H9 (cell line): ENCODE results near the gene MCRIP2. TPM values are rescaled to one million over a fixed set of nuclear protein-coding genes. Genes with fewer than 3 reads are reported as not detected.

Source experiments
- DNase-seq: peaks from one replicate; pipeline ENCODE4 v3.0.0-alpha.2; 2017
- H2AFZ ChIP-seq: one replicate; pipeline ENCODE4 v1.6.1; 2013; ENCODE audit warnings: mild to moderate bottlenecking, low read length, control low read depth, moderate library complexity
- H2AK5ac ChIP-seq: 2 replicates; pipeline ENCODE4 v1.6.1; 2013; ENCODE audit warnings: low read length, control low read depth, mixed read lengths; ENCODE audit not compliant: insufficient read length
- H2BK120ac ChIP-seq: one replicate; pipeline ENCODE4 v1.6.1; 2013; ENCODE audit warnings: low read depth, mild to moderate bottlenecking, low read length, control low read depth, inconsistent platforms; ENCODE audit not compliant: poor library complexity, severe bottlenecking
- H2BK12ac ChIP-seq: 2 replicates; pipeline ENCODE4 v1.6.1; 2013; ENCODE audit warnings: low read length, control low read depth, mixed read lengths, low read depth; ENCODE audit not compliant: insufficient read length
- H2BK15ac ChIP-seq: 2 replicates; pipeline ENCODE4 v1.6.1; 2013; ENCODE audit warnings: low read depth, low read length, control low read depth
- H2BK20ac ChIP-seq: one replicate; pipeline ENCODE4 v1.6.1; 2013; ENCODE audit warnings: low read depth, mild to moderate bottlenecking, low read length, control low read depth, inconsistent platforms; ENCODE audit not compliant: poor library complexity, severe bottlenecking
- H2BK5ac ChIP-seq: 2 replicates; pipeline ENCODE4 v1.6.1; 2013; ENCODE audit warnings: low read length, control low read depth, mixed read lengths; ENCODE audit not compliant: insufficient read length
- H3K14ac ChIP-seq: 2 replicates; pipeline ENCODE4 v1.6.1; 2013; ENCODE audit warnings: low read length, control low read depth; ENCODE audit not compliant: insufficient read depth
- H3K18ac ChIP-seq: 2 replicates; pipeline ENCODE4 v1.6.1; 2013; ENCODE audit warnings: low read depth, mild to moderate bottlenecking, mixed read lengths, low read length, control low read depth; ENCODE audit not compliant: insufficient read length
- H3K23ac ChIP-seq: 2 replicates; pipeline ENCODE4 v1.6.1; 2013; ENCODE audit warnings: low read length, control low read depth, mixed read lengths, low read depth; ENCODE audit not compliant: insufficient read length
- H3K23me2 ChIP-seq: 2 replicates; pipeline ENCODE4 v1.6.1; 2013; ENCODE audit warnings: low read depth, mild to moderate bottlenecking, mixed read lengths, low read length, control low read depth; ENCODE audit not compliant: insufficient read length, poor library complexity, severe bottlenecking
- H3K27ac ChIP-seq: 2 replicates; pipeline ENCODE4 v1.5.1; 2013; ENCODE audit warnings: low read length, control low read depth, mixed read lengths, low read depth; ENCODE audit not compliant: insufficient read length
- H3K27me3 ChIP-seq: 2 replicates; pipeline ENCODE4 v1.6.1; 2013; ENCODE audit warnings: low read length, control low read depth, inconsistent platforms; ENCODE audit not compliant: insufficient read depth
- H3K4ac ChIP-seq: 2 replicates; pipeline ENCODE4 v1.6.1; 2013; ENCODE audit warnings: low read depth, mild to moderate bottlenecking, control low read depth, inconsistent platforms, low read length, moderate library complexity
- H3K4me1 ChIP-seq: 2 replicates; pipeline ENCODE4 v1.6.1; 2013; ENCODE audit warnings: low read length, control low read depth, inconsistent platforms; ENCODE audit not compliant: insufficient read depth
- H3K4me2 ChIP-seq: 2 replicates; pipeline ENCODE4 v1.6.1; 2013; ENCODE audit warnings: low read length, control low read depth, mixed read lengths; ENCODE audit not compliant: insufficient read length, insufficient read depth
- H3K56ac ChIP-seq: 2 replicates; pipeline ENCODE4 v1.6.1; 2013; ENCODE audit warnings: low read depth, mild to moderate bottlenecking, mixed read lengths, low read length, control low read depth; ENCODE audit not compliant: insufficient read length
- H3K79me1 ChIP-seq: 2 replicates; pipeline ENCODE4 v1.6.1; 2013; ENCODE audit warnings: low read depth, mild to moderate bottlenecking, moderate library complexity, low read length, control low read depth, inconsistent platforms; ENCODE audit not compliant: insufficient read depth, poor library complexity, severe bottlenecking
- H3K79me2 ChIP-seq: 2 replicates; pipeline ENCODE4 v1.6.1; 2013; ENCODE audit warnings: low read length, control low read depth, inconsistent platforms; ENCODE audit not compliant: insufficient read depth
- H3K9ac ChIP-seq: 2 replicates; pipeline ENCODE4 v1.6.1; 2013; ENCODE audit warnings: low read length, control low read depth, mixed read lengths; ENCODE audit not compliant: insufficient read length; ENCODE audit errors: extremely low read depth
- H3K9me3 ChIP-seq: one replicate; pipeline ENCODE4 v1.6.1; 2013; ENCODE audit warnings: low read depth, low read length, inconsistent platforms; ENCODE audit not compliant: control insufficient read depth
- H3T11ph ChIP-seq: one replicate; pipeline ENCODE4 v1.6.1; 2013; ENCODE audit warnings: mild to moderate bottlenecking, low read length, control low read depth, inconsistent platforms
- H4K20me1 ChIP-seq: one replicate; pipeline ENCODE4 v1.6.1; 2013; ENCODE audit not compliant: control insufficient read depth, insufficient read length, insufficient read depth
- H4K5ac ChIP-seq: 2 replicates; pipeline ENCODE4 v1.6.1; 2013; ENCODE audit warnings: low read depth, mild to moderate bottlenecking, mixed read lengths, low read length, control low read depth; ENCODE audit not compliant: insufficient read length
- H4K8ac ChIP-seq: replicated peaks from 2 replicates; pipeline ENCODE4 v1.6.1; 2013; ENCODE audit warnings: low read length, control low read depth, mixed read lengths, low read depth; ENCODE audit not compliant: insufficient read length
- H4K91ac ChIP-seq: 2 replicates; pipeline ENCODE4 v1.6.1; 2013; ENCODE audit warnings: low read depth, mild to moderate bottlenecking, moderate library complexity, mixed read lengths, low read length, control low read depth; ENCODE audit not compliant: insufficient read length
- H3K27ac Mint-ChIP-seq, 3 experiments: 2 replicates in 2 of 3; 3 replicates in 1 of 3; pipeline ENCODE4 v1.8.0; 2020 to 2021; ENCODE audit warnings: mixed read lengths in 3 of 3, mild to moderate bottlenecking in 1 of 3, moderate library complexity in 1 of 3
- H3K27me3 Mint-ChIP-seq: 2 replicates; pipeline ENCODE4 v1.8.0; 2021; ENCODE audit warnings: low read depth, mild to moderate bottlenecking, moderate library complexity, mixed read lengths
- H3K36me3 Mint-ChIP-seq, 3 experiments: 2 replicates in 2 of 3; 3 replicates in 1 of 3; pipeline ENCODE4 v1.8.0; 2020 to 2021; ENCODE audit warnings: low read depth in 3 of 3, mixed read lengths in 3 of 3; ENCODE audit not compliant: insufficient read depth in 1 of 3
- H3K4me1 Mint-ChIP-seq, 2 experiments: 2 replicates each; pipeline ENCODE4 v1.8.0; 2020; ENCODE audit warnings: mixed read lengths in 2 of 2
- H3K4me3 Mint-ChIP-seq, 2 experiments: 2 replicates in 1 of 2; 3 replicates in 1 of 2; pipeline ENCODE4 v1.8.0; 2020 to 2021; ENCODE audit warnings: mild to moderate bottlenecking in 2 of 2, mixed read lengths in 2 of 2, moderate library complexity in 1 of 2
- H3K9me3 Mint-ChIP-seq, 2 experiments: 2 replicates in 1 of 2; 3 replicates in 1 of 2; pipeline ENCODE4 v1.8.0; 2020; ENCODE audit warnings: mild to moderate bottlenecking in 2 of 2, mixed read lengths in 2 of 2, moderate library complexity in 1 of 2
- WGBS: extraction: QIAGEN DNeasy Blood & Tissue Kit; methylation state at CpG from one replicate; pipeline ENCODE4 v1.1.7; 2013; ENCODE audit warnings: missing lambda C conversion rate, low lambda C conversion rate, mixed read lengths; ENCODE audit not compliant: insufficient read length; ENCODE audit errors: extremely low coverage; 5-methylcytosine and 5-hydroxymethylcytosine counted together
- total RNA-seq: library from RNA; stranded (reverse); gene quantifications from 2 replicates; pipeline ENCODE4 v1.2.1, GENCODE V29; 2021
- TF ChIP-seq, protein P1 (sequence below): fragments of 200-600 bp; sonication (generic); conservative IDR thresholded peaks from 3 replicates; pipeline ENCODE4 v1.8.0; 2021; ENCODE audit warnings: antibody characterized with exemption, mild to moderate bottlenecking

MCRIP2 gene
- total RNA-seq, 1 experiment from 2014 or later = 52.5 TPM

DNA sequence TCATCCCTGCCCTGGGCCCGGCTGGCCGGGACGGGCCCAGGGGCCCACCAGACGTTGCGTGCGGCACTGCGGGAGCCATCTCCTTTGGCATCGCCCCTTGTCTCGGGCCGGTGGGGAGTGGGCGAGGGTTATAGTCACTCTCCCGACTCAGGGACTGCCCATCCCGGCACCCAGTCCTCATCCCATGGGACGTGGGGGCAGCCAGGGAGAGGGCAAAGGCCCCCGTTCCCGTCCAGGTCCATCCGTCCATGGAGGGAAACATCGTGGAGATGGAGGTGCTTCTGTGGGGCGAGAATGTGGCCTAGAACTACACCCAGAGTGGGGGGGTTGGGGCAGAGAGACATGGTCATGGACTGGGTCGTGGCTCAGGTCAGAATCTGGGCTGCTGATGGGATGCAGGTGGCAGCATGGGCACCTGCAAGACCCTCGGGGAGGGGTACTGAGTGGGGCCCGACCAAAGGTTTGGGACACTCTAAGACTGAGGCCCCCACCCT lies 5.1 kb downstream of the MCRIP2 start:
- no peak overlapping the region for H2BK120ac ChIP-seq
- Mint-ChIP-seq H3K36me3 (peaks cover 2 to 15% (median 4%) of the 10 kb centered on the region in 3 experiments; a peak in 4 of 7 replicates), H3K4me1 (peaks cover 2 to 15% of the 10 kb centered on the region in 2 experiments), H3K27me3 (no peaks in the 10 kb centered on the region; the same call in 1 of the 2 replicates), H3K27ac (no peak overlapping the region; a peak in 1 of 7 replicates), H3K9me3 (no peaks in the 10 kb centered on the region), H3K4me3 (peak overlapping the region in 1 of 2 experiments; percentile 29; a peak in 1 of 5 replicates)
- no peak overlapping the region for H3K14ac ChIP-seq
- no peaks in the 10 kb centered on the region; the same call in 1 of the 2 replicates for H3K4me1 ChIP-seq
- no peak overlapping the region for H4K8ac ChIP-seq
- H3T11ph ChIP-seq = no peak overlapping the region
- H2BK15ac ChIP-seq = no peak overlapping the region
- H3K23me2 ChIP-seq = peaks cover 14% of the 10 kb centered on the region
- TF ChIP-seq, protein P1, sequence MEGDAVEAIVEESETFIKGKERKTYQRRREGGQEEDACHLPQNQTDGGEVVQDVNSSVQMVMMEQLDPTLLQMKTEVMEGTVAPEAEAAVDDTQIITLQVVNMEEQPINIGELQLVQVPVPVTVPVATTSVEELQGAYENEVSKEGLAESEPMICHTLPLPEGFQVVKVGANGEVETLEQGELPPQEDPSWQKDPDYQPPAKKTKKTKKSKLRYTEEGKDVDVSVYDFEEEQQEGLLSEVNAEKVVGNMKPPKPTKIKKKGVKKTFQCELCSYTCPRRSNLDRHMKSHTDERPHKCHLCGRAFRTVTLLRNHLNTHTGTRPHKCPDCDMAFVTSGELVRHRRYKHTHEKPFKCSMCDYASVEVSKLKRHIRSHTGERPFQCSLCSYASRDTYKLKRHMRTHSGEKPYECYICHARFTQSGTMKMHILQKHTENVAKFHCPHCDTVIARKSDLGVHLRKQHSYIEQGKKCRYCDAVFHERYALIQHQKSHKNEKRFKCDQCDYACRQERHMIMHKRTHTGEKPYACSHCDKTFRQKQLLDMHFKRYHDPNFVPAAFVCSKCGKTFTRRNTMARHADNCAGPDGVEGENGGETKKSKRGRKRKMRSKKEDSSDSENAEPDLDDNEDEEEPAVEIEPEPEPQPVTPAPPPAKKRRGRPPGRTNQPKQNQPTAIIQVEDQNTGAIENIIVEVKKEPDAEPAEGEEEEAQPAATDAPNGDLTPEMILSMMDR = no peak
- no peak overlapping the region for H3K9ac ChIP-seq
- no peak overlapping the region for H3K27ac ChIP-seq
- no peaks in the 10 kb centered on the region for H3K79me1 ChIP-seq
- H3K9me3 ChIP-seq = no peaks in the 10 kb centered on the region
- H3K23ac ChIP-seq = no peak overlapping the region
- H2BK12ac ChIP-seq = no peak overlapping the region
- no peak overlapping the region for H2AFZ ChIP-seq
- H3K79me2 ChIP-seq = no peaks in the 10 kb centered on the region
- no peak overlapping the region for H3K18ac ChIP-seq
- DNase-seq = no peak
- H4K20me1 ChIP-seq = no peaks in the 10 kb centered on the region
- no peak overlapping the region for H2AK5ac ChIP-seq
- H3K4me2 ChIP-seq = no peak overlapping the region
- no peak overlapping the region for H3K56ac ChIP-seq
- no peak overlapping the region for H2BK5ac ChIP-seq
- no peak overlapping the region for H4K5ac ChIP-seq
- WGBS = no CpG with 5 or more reads among the region's 22 CpGs
- no peak overlapping the region for H3K4ac ChIP-seq
- no peak overlapping the region for H2BK20ac ChIP-seq
- no peak overlapping the region for H4K91ac ChIP-seq
- no peaks in the 10 kb centered on the region for H3K27me3 ChIP-seq
